ENCODE results near the gene SLC39A8. TPM values are rescaled to one million over a fixed set of nuclear protein-coding genes. Genes with fewer than 3 reads are reported as not detected.
"Not testable (repeated sequence)": the region's sequence is repeated elsewhere in the genome, so short reads cannot be mapped to it uniquely, and the experiment has no call there.

Gene SLC39A8
- total RNA-seq, 1 donor from 2014 or later = 6.9 TPM

DNA sequence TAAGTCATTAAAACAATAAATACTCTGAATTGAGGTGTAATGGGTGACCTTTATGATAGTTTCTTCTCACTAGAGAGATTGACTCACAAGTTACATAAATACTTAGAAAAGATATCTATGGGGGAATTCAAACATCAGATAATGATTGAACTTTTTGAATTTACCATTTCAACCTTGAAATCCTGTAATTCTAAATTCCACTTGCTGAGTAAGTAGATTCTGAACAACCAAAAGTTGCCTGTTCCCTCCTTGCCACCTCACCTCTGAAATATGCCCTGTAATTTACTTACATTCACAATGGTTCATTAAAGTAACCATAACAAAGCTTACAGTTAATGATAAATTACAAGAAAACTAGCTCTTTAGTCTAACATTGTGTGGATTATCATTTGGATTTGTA is 43.3 kb upstream of the SLC39A8 start:
- no peak overlapping the region for H3K27ac Mint-ChIP-seq
- H2AFZ ChIP-seq (replicated peaks) = no peak overlapping the region
- H3K4me3 Mint-ChIP-seq = no peak overlapping the region
- H3K27me3 Mint-ChIP-seq (ENCODE audit: insufficient read depth, low read depth) = peaks cover 2% of the 10 kb centered on the region
- TF ChIP-seq EZH2 (IDR thresholded peaks at IDR 0.05) = no peak
- H3K4me2 ChIP-seq = no peak overlapping the region
- H3K9me3 Mint-ChIP-seq = no peaks in the 10 kb centered on the region
- no peaks in the 10 kb centered on the region for H3K36me3 ChIP-seq
- H3K27ac ChIP-seq = no peak overlapping the region
- H3K9me3 ChIP-seq (ENCODE audit: low read depth) = no peaks in the 10 kb centered on the region
- no peak overlapping the region for H3K4me3 ChIP-seq
- H3K79me2 ChIP-seq (ENCODE audit: low read depth) = no peaks in the 10 kb centered on the region
- H3K27me3 ChIP-seq = no peaks in the 10 kb centered on the region
- H3K36me3 Mint-ChIP-seq = no peaks in the 10 kb centered on the region
- H3K4me1 ChIP-seq = peaks cover 9% of the 10 kb centered on the region
- no peaks in the 10 kb centered on the region for H3F3A ChIP-seq (ENCODE audit: low read depth)
- no peaks in the 10 kb centered on the region for H4K20me1 ChIP-seq (ENCODE audit: low read depth)
- H3K9ac ChIP-seq = no peak overlapping the region
- H3K4me1 Mint-ChIP-seq = peaks cover 2% of the 10 kb centered on the region
- no peak for DNase-seq (ENCODE audit: low spot score)

DNA sequence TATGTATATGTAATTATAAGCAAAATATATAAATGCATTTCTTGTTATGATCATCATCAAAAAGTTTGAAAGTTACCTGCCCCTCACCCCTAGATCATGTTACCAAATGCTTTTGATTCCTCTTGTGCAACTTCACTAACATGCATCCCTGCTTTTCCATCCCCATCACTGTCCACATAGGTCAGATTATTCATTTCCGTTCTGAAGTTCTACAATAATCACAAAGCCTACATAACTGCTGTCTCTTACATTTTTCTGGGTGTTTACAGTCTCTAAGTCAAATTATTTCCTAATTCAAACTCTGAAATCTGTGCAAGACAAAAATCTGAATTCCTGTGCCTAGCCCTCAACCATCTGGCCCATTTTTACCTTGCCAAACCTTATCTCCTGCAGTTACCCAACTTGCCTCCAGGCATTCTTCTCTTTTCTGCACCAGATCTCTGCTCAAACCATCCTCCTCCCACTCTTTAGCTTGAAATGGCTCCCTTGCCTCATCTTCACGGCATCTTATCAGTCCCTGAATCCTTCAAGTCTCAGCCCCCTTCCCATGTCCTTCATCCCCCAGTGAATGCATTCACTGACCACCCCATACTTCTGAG is 42.4 kb upstream of the SLC39A8 start:
- Histone ChIP-seq H4K20me1 (ENCODE audit: low read depth) (no peaks in the 10 kb centered on the region), H3K27me3 (no peaks in the 10 kb centered on the region), H3K4me1 (peaks cover 9% of the 10 kb centered on the region), H3K36me3 (no peaks in the 10 kb centered on the region), H2AFZ (replicated peaks) (no peak overlapping the region), H3K4me2 (no peak overlapping the region), H3K9me3 (ENCODE audit: low read depth) (no peaks in the 10 kb centered on the region), H3F3A (ENCODE audit: low read depth) (no peaks in the 10 kb centered on the region), H3K79me2 (ENCODE audit: low read depth) (no peaks in the 10 kb centered on the region), H3K9ac (no peak overlapping the region), H3K4me3 (no peak overlapping the region), H3K27ac (no peak overlapping the region)
- Mint-ChIP-seq H3K27me3 (ENCODE audit: insufficient read depth, low read depth) (peaks cover 2% of the 10 kb centered on the region), H3K4me1 (peaks cover 2% of the 10 kb centered on the region), H3K36me3 (no peaks in the 10 kb centered on the region), H3K4me3 (no peak overlapping the region), H3K9me3 (no peaks in the 10 kb centered on the region), H3K27ac (no peak overlapping the region)
- TF ChIP-seq EZH2phosphoT487 (IDR thresholded peaks at IDR 0.05) = no peak
- no peak for TF ChIP-seq EZH2 (IDR thresholded peaks at IDR 0.05)
- TF ChIP-seq, protein P1, sequence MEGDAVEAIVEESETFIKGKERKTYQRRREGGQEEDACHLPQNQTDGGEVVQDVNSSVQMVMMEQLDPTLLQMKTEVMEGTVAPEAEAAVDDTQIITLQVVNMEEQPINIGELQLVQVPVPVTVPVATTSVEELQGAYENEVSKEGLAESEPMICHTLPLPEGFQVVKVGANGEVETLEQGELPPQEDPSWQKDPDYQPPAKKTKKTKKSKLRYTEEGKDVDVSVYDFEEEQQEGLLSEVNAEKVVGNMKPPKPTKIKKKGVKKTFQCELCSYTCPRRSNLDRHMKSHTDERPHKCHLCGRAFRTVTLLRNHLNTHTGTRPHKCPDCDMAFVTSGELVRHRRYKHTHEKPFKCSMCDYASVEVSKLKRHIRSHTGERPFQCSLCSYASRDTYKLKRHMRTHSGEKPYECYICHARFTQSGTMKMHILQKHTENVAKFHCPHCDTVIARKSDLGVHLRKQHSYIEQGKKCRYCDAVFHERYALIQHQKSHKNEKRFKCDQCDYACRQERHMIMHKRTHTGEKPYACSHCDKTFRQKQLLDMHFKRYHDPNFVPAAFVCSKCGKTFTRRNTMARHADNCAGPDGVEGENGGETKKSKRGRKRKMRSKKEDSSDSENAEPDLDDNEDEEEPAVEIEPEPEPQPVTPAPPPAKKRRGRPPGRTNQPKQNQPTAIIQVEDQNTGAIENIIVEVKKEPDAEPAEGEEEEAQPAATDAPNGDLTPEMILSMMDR (IDR thresholded peaks at IDR 0.05) = no peak
- DNase-seq (ENCODE audit: low spot score) = no peak

DNA sequence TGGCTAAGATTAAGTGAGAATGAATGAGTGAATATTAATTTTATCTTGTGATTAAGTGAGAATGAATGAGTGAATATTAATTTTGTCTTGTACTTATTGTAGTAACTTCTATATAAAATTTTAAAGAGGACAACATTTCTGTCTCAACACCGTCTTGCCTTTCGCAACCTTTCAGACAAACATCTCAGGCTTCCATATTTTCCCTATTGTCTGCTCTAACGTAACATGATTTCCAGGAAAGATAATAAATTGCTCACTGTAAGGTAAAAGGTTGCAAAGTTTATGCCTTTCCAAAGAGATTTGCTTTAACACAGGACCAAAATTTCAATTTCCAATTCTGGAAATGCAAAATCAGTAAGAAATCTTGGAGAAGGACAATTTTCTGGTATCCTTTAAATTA is 41.7 kb upstream of the SLC39A8 start:
- Histone ChIP-seq H3K9ac (no peak overlapping the region), H4K20me1 (ENCODE audit: low read depth) (no peaks in the 10 kb centered on the region), H3K27me3 (no peaks in the 10 kb centered on the region), H3K4me1 (peaks cover 4% of the 10 kb centered on the region), H3K4me3 (no peak overlapping the region), H3K36me3 (no peaks in the 10 kb centered on the region), H3K79me2 (ENCODE audit: low read depth) (no peaks in the 10 kb centered on the region), H3K4me2 (no peak overlapping the region), H3F3A (ENCODE audit: low read depth) (no peaks in the 10 kb centered on the region), H3K27ac (no peak overlapping the region), H2AFZ (replicated peaks) (no peak overlapping the region), H3K9me3 (ENCODE audit: low read depth) (no peaks in the 10 kb centered on the region)
- Mint-ChIP-seq H3K4me3 (no peak overlapping the region), H3K27ac (no peak overlapping the region), H3K4me1 (no peaks in the 10 kb centered on the region), H3K36me3 (no peaks in the 10 kb centered on the region), H3K27me3 (ENCODE audit: insufficient read depth, low read depth) (peaks cover 2% of the 10 kb centered on the region), H3K9me3 (peaks cover 3% of the 10 kb centered on the region)
- no peak for DNase-seq (ENCODE audit: low spot score)
- TF ChIP-seq, protein P1 (IDR thresholded peaks at IDR 0.05) = no peak
- TF ChIP-seq EZH2 (IDR thresholded peaks at IDR 0.05) (no peak), EZH2phosphoT487 (IDR thresholded peaks at IDR 0.05) (no peak)

DNA sequence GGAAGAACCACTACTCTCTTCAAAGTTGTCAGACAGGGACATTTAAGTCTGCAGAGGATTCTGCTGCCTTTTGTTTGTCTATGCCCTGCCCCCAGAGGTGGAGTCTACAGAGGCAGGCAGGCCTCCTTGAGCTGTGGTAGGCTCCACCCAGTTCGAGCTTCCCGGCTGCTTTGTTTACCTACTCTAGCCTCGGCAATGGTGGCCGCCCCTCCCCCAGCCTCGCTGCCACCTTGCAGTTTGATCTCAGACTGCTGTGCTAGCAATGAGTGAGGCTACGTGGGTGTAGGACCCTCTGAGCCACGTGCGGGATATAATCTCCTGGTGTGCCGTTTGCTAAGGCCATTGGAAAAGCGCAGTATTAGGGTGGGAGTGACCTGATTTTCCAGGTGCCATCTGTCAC is 35.0 kb upstream of the SLC39A8 start:
- H3K9ac ChIP-seq, H3K36me3 Mint-ChIP-seq: not testable (repeated sequence)

More for the DNA sequence above, 35.0 kb upstream of the SLC39A8 start:
- H3K27me3 Mint-ChIP-seq (ENCODE audit: insufficient read depth, low read depth); H3K79me2 ChIP-seq (ENCODE audit: low read depth); H3K4me3 Mint-ChIP-seq; H3K27ac Mint-ChIP-seq; H3K4me1 Mint-ChIP-seq; H4K20me1 ChIP-seq (ENCODE audit: low read depth); H2AFZ ChIP-seq (replicated peaks); DNase-seq (ENCODE audit: low spot score); H3K27me3 ChIP-seq; H3K9me3 ChIP-seq (ENCODE audit: low read depth); H3K4me2 ChIP-seq; H3K27ac ChIP-seq; H3K4me1 ChIP-seq; H3F3A ChIP-seq (ENCODE audit: low read depth); H3K4me3 ChIP-seq; H3K36me3 ChIP-seq: not testable (repeated sequence)
- H3K9me3 Mint-ChIP-seq = peaks cover 21% of the 10 kb centered on the region

Data from neural progenitor cell (in vitro differentiated cells).